T-helper 1 cell treated with Interleukin-12 subunit alpha and Interleukin-12 subunit beta and Interleukin-4 antibody, amounts not matched to agents 30 ng/mL and 1 ng/mL, for 36 hours (primary cell): ENCODE data around the gene RGS3. TPM values are rescaled to one million over a fixed set of nuclear protein-coding genes. Genes with fewer than 3 reads are reported as not detected.

Experiments
- intact Hi-C: fragments of 100-400 bp; cut with micrococcal nuclease; formaldehyde crosslinking; loops from one replicate; pipeline ENCODE4 v1.15.1; 2024
- total RNA-seq: library from RNA; stranded (reverse); gene quantifications from 2 replicates; pipeline ENCODE4 v1.2.3, GENCODE V29; 2022

Gene RGS3
- total RNA-seq, 1 donor from 2014 or later = 35.9 TPM

DNA sequence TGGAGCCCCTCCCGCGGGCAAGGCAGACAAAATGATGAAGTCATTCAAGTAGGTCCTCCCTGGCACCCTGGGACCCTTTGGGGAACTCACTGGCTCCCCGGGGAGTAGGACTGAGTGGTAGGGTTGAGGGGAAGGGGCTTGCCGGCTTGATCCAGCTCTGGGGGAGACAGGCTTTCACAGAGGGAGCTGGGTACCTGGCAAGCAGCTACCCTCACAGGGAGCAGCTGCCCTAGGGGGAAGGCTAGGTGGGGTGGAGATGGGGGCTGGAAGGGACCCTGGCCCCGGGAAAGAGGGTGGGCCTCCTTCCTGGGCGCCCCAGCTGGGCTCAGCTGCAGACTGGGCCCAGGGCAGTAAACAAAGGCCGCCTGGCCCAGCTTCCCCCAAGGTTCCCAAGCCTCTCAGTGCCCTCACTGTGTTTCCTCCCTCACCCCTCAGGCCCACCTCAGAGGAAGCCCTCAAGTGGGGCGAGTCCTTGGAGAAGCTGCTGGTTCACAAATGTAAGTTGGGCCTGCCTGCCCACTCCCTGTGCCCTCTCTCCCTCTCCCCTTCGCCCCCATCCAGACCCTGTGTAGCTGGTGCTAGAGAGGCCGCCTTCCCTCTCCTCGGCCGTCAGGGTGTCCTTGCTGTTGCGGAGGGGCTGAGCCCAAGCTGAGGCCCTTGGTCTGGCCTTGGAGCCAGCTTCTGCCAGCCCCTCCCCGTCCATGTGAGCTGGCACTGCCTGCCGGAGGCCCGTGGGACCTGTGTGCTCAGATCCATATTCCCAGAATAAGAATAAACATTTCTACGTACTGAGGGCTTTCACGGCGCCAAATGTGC, 131.2 kb downstream of the RGS3 start:
- intact Hi-C loops = loop anchor here (5.0 kb wide), 1 partner anchor 1442 kb away; no protein-coding TSS in a partner anchor

DNA sequence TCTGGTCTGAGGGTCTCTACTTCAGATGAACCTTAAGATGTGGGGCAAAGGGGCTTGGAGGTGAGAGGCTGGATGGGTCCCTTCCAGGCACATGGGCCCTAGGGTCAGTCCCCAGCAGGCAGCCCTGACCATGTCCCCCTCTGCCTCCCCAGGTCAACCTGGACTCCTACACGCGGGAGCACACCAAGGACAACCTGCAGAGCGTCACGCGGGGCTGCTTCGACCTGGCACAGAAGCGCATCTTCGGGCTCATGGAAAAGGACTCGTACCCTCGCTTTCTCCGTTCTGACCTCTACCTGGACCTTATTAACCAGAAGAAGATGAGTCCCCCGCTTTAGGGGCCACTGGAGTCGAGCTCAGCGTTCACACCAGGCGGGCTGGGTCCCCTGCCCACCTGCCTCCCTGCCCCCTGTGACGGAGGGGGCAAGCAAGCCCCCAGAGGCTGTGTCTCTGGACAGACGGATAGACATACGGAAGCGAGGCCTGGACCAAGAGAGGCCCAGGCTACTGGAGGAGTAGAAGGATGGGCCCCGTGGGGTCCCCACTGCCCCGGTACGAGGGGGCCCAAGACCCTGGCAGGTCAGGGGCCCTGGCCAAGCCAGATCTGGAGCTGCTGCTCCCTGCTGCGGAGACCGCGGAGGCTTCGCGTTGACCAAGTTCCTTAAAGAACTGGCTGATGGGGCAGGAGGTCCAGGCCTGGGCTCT, 133.2 kb downstream of the RGS3 start:
- intact Hi-C loops = no loop called here

DNA sequence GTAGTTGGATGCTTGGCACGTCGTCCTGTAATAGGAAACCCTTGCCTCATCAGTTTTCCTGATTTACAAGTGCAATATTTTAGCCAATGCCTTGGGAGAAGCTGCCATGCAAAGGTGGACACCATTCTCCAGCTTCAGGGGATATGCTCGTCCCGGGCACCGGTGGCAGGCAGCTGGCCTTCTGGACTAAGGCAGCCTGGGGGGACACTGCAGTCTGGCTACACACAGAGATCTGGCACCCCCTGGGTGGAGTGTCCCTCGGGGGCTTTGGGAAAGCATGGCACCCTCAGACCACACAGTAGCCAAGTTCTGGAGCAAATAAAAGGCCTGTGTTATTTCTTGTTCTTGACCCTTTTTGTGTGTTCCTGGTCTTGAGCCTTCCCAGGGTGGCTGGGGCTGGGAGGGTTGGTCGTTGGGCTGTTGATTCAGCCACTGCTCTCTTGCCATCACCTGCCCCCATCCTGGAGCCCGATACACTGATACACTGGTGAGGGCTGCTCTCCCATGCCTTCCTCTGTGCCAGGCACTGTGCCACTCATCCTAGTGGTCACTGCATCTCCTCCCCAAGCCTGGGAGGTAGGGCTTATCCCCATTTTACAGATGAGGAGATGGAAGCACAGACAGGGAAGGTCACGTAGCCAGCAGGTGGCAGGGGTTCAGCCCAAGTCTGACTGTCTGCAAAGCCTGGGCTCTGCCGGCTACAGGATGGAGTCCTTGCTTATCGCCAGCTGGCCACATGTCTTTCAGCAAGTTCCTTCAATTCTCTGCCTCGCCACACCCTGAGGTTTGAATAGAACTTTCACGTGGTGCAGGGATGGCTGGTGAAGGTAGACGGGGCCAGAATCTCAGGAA, 134.1 kb downstream of the RGS3 start:
- intact Hi-C loops = no loop called here

DNA sequence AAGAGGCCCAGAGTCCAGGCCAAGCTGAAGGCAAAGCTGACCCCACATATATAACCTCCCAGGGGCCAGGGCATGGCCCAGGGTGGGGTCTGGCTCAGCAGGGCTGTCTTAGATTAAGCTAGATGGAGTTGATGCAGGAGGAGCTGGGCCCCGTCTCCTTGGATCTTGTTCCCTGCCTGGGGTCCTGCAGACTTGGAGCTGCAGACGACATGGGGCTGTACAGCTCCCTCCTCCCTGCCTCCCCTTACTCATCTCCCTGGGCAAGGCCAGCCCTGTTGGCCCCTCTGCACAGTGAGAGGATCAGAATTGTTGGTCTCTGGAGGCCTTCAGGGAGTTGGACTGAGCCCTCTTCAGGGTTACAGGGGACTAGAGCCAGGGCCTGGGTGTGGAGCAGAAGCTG, 134.9 kb downstream of the RGS3 start:
- intact Hi-C loops = no loop called here

DNA sequence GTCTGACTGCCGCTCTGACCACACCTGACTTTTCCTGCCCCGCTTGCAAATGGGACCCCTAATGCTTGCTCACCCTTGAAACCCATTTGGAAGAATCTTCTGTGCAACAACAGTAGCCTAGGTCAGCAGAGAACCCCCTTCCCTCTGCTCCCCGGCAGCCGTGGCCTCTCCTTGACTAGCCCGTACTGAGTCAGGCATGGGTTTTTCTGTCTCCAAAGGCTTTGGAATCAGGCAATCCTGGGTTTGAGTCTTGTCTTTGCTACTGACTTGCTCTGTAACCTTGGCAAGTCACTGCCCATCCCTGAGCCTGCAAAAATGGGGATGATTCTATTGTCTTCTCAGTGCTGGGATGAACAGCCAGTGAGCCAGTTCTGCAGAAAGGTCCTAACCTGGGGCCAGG, 135.4 kb downstream of the RGS3 start:
- intact Hi-C loops = no loop called here

DNA sequence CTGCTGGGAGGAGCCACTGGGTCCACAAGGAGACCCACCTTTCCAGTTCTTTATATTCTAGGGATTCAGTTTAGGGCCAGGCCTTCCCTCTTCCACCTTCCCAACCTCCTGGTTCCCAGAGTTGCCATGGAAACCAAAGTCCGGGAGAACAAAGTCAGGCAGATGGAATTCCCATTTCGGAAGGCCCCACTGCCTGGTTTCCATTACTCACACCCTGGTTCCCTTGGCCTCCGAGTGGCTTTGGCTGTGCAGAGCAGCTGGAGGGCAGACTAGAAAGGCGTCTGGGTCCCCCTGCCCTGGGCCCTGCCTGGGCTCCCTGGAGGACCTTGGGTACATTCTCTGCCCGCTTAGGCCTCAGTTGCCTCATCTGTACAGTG, 136.1 kb downstream of the RGS3 start:
- intact Hi-C loops = no loop called here

DNA sequence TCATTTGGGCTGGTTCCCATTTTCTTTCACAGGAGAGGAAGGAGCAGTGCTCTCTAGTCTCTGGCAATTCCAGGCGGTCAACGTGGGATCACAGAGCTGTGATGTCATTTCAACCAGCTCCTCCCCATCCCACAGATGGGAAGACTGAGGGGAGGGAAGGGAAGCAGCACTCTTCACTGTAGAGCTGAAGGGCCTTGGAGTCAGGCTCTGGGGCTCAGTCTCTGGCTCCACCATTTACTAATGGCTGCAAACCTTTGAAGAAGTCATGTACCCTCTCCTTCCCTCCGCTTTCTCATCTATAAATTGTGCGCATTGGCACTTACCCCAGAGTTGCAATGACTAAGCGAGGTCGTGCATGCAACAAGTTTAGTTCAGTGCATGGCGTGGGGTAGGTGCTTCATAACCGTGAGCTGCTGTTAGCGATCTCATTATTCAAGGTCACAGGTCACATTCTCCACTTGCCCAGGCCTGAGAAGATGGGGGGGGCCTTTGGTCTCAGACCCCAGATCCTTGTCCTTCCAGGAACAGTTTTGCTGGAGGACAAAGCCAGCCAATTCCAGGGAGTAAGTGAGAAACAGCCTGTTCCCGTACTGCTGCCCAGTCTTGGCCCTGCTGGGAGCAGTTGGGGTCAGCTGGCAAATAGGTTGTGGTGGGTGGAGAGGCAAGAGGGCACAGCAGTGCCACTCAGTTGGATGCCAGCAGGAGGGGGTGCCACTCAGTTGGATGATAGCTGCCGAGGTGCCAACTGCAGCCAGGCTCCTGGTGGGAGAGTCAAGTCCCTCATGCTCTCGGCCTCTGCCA, 136.7 kb downstream of the RGS3 start:
- intact Hi-C loops = no loop called here

DNA sequence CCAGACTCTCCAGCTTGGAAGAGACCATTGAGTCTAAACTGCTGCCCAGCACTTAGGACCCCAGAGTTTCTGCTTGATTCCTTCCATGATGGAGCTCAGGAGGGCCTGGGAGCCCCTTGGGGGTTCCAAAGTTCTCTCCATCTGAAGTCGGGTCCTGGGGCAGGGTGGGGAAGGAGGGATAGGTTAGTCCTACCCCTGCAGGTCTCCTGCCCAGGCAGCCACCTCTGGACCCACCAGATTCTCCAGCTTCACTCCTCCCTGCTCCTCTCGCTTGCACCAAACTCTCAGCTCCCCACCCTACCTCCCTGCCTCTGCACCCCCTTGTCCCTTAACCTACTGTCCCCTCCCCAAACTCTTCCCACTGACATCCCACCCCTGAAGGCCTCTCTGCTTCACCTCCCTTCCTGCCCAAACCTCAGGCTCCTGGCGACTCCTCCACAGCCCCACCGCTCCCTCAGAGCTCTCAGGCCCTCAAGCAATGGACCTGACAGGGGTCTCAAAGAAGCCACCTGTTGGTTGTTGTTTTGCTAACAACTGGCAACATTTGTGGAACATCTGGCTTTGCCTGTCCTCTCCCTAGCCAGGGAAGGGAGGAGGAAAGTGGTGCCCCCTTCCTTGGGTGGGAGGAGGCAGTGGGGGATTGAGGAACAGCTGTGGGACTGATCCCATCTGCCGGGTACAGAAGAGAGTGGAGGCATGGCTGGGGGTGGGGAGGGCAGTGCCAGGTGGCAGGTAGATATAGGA, 137.5 kb downstream of the RGS3 start:
- intact Hi-C loops = no loop called here

DNA sequence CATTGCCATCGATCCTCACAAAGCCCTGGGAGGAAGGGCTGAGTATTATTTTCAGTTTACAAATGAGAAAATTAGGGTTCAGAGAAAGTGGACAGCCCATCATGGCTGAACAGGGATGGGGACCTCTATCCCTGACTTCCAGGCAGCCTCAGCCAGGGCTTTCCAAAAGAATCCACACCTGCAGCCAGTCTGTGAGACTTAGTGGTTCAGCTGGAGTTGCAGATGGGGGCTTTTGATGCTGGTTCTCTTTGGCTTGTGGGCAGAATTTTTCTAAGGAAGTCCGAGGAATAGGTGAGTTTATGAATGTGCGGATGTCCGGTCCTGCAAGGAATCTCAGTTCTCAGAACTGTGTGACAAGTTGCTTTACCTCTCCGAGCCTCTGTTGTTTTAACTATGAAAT, 138.1 kb downstream of the RGS3 start:
- intact Hi-C loops = no loop called here

DNA sequence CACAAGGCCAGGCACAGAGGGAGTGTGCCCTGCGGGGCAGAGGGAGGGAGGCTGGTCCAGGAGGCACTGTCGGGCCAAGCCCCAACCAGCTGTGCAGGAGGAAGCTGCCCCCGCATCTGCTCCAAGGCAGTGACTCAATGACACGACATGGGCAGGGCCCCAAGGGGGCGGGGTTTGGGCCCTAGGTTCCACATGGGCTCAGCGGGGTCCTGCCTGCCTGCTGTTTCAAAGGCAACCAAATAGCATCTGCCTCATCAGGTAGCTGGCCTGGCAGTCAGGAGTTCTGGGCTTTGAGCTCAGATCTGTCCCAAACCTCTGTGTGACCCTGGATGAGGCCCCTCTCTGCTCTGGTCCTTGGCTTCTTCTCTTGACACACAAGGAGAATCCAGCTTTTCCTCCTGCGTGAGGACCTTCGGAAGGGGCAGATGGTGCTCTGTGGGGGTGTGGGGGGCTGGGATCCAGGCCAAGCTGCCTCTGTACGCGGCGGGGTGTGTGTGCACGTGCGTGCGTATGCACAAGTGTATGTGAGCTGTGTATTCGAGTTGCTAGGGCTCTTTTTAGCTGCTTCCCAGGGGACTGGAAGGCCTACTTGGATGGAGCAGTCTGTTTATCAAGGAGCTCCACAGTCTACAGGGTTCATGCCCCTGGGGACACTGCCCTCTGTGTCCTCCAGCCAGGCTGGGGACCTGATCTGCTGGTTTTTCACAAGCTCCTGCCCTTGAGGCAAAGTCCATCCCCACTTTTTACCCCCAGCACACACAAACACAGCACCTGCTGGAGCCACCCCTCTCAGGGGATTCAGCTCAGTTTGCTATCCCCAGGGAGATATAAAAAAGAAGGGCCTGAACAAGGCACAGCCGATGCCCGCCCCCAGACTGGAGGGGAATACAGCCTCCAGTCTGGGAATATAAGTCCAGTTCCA, 138.9 kb downstream of the RGS3 start:
- intact Hi-C loops = no loop called here

DNA sequence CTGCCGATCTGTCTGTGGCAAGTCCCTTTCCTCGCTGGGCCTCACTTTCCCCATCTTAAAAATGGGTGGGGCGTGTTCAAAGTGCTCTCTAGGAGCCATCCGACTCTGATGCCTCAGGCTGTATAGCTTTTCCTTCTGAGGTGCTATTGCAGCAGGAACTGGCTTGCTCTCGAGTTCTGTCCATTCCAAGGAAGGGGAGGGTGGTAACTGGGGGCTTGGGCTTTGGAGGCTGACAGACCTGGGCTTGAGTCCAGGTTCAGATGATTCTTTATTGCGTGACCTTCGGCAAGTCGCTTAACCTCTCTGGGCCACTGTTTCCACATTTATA, 139.5 kb downstream of the RGS3 start:
- intact Hi-C loops = no loop called here

DNA sequence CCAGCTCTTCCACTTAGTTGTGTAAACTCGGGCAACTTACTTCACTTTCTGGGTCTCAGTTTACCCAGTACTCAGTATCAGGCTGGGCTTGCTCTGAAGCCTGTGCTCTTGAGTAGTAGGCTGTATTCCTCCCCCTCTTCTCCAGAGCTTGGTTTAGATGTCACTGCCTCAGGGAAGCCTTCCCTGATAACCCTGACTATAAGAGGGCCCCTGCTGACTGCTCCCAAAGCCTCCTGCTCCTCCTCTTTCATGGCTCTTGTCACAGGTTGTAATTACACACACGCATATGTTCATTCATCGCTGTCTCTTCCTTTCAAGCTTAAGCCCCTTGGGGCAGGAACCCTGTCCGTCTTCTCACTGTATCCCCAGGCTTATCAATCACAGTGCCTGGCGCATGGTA, 140.2 kb downstream of the RGS3 start:
- intact Hi-C loops = no loop called here

DNA sequence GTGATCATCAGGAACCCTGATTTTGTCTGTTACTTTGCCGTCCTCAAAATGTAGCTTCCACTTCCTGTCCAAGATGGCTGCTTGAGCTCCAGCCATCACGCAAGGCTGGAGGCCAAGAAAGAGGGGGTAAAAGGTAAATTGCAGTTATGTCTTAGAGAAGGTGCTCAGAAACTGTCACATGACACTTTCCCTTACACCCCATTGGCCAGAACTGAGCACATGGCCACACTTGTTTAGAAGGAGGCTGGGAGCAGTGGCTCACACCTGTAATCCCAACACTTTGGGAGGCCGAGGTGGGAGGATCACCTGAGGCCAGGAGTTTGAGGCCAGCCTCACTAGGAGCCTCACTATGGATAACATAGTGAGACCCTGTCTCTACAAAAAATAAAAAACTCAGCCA, 140.9 kb downstream of the RGS3 start:
- intact Hi-C loops = no loop called here

DNA sequence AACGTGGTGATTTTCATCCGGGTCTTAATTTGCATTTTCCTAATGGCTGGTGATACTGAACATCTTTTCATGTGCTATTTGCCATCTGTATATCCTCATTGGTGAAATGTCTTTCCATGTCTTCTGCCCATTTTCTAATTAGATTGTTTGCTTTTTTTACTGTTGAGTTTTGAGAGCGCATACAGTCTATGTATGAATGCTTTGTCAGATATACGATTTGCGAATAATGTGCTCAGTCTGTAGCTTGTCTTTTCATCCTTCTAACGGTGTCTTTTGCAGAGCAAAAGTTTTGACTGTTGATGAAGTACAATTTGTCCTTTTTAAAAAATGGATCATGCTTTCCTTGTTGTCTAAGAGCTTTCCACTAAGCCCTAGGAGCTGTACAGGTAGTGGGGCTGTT, 143.0 kb downstream of the RGS3 start:
- intact Hi-C loops = no loop called here

DNA sequence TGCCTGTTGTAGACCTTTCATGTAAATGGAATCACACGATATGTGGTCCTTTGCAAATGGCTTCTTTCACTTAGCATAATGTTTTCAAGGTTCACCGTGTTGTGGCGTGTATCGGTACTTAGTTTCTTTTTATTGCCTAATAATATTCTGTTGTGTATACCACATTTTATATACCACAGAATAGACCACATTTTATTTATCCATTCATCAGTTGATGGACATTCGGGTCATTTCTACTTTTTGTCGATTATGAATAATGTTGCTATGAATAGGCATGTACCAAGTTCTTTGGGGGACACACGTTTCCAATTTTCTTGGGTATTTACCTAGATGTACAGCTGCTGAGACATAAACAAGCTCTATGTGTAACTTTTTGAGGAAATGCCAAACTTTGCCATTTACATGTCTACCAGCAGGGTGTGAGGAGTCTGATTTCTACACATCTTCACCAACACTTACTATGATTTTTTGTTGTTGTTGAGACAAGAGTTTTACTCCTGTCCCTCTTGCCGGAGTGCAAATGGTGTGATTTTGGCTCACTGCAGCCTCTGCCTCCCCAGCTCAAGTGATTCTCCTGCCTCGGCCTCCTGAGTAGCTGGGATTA, 144.7 kb downstream of the RGS3 start:
- intact Hi-C loops = no loop called here

DNA sequence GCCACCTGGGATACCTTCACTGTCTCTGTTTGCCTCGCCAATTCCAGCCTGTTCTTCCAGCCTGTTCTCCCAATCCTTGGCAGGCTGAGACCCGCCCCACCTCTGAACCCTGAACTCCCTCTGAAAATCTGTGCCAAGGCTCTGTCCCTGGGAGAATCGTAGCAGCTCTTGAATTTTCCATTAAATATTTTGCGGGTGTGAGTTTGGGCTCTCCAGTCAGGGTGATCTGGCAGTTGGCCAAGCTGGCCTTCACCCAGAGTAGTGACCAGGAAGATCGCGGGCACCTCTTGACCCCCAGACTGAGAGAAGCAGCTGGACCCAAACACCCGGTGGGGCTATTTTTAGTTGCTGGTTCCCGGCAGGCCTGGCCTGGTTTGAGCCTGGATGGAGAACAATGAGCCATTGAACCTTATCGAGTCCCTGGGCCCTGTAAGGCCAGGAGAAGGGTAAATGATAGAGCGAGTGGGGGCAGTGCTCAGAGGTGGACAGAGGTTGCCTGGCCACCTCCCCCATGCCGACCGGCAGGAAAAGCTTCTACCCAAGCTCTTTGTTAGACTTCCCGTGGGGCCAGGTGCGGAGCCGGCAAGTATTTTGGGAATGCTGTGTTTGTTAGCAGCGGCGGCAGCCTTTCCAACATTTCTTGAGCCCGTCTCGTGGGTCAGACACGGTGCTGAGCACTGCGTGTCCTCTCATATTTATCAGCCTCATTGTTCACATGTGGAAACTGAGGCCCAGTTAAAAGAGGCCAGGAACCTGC, 146.2 kb downstream of the RGS3 start:
- intact Hi-C loops = no loop called here

DNA sequence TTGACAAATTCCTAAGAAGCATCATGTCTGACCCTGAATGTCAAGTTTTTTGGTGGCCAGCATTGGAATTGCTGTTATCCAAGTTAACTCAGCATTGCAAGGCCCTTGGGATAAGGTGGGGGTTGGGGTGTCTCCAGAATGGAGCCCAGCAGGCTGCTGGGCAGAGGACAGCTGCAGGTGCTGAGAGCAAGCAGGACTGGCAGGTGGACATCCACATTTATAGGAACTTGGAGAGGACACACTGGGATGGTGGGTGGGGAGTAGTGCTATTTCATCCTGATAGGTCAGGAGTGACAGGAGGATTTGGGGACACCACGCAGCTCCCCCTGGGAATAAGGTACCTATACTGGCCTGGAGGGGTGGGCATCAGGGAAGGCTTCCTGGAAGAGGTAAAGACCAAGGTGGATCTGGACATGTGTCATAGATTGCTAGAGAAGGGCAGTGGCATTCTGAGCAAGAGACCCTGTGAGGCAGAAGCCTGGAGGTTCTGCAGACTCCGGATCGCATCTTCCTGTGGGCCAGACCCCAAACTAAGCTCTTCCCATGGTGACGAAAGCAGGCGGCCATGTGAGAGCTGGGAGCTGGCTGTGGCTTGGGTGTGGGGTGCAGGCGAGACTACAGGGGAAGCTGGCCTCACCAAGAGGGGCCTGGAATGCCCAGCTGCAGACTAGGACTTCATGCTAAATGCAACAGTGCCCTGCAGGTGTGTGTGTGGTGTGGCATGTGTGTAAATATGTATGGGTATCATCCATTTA, 148.1 kb downstream of the RGS3 start:
- intact Hi-C loops = no loop called here
